GM04504 (cell line): ENCODE data around the gene LIAS.
"Not testable (repeated sequence)": the region's sequence is repeated elsewhere in the genome, so short reads cannot be mapped to it uniquely, and the experiment has no call there.

Experiments
- DNase-seq: peaks from one replicate; pipeline ENCODE4 v3.0.0-alpha.2; 2012; ENCODE audit warnings: low read depth

Gene LIAS

GRCh38 chr4:39458505-39459300 is at the start of gene LIAS, which contains the start of gene RPL9:
Gene LIAS, plus strand, starts transcription at chr4:39459056. Its CDS starts 62 bp downstream, at chr4:39459118.
Gene RPL9, minus strand, starts transcription at chr4:39458922. Its CDS starts 483 bp downstream, at chr4:39458439.
- peak; percentile 97 for DNase-seq

- DNase-seq, result no peak
Observed at GRCh38 chr4:39410415-39410814, 48.4 kb upstream of the LIAS start.

DNA sequence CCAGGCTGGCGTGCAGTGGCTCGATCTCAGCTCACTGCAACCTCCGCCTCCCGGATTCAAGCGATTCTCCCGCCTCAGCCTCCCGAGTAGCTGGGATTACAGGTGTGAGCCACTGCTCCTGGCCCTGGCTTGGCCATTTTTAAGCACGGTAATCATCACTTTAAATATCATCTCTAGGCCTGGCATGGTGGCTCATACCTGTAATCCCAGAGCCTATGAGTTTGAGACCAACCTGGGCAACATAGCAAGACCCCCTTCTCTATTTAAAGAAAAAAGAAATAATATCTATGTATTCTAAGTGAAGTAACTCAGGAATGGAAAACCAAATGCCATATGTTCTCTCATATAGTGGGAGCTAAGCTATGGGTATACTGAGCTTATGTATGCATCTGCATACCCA is 47.3 kb upstream of the LIAS start:
- not testable (repeated sequence) for DNase-seq

GRCh38 chr4:39415678-39416283 is 43.1 kb upstream of the LIAS start:
- DNase-seq, result no peak

DNA sequence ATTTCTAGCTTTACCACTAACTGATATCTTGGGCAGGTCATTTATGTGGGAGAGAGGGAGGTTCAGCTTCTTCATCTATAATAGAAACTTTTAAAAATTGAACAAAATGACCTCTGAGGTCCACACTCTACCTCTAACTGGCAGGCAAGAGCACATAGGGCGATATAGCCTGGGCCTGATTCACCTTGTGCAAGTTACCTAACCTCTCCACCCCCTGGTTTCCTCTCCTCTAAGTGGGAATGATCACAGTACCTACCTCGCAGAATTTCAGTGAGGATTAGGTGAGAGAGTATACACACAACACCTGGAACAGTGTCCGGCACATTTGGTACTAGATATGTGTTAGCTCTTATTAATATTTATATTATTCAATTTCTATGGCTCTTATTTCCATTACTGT is 36.6 kb upstream of the LIAS start:
- DNase-seq, result no peak

GRCh38 chr4:39425297-39425696 is 33.6 kb upstream of the LIAS start:
- not testable (repeated sequence) for DNase-seq

- no peak for DNase-seq
Observed at GRCh38 chr4:39426728-39427127, 32.1 kb upstream of the LIAS start.

DNA sequence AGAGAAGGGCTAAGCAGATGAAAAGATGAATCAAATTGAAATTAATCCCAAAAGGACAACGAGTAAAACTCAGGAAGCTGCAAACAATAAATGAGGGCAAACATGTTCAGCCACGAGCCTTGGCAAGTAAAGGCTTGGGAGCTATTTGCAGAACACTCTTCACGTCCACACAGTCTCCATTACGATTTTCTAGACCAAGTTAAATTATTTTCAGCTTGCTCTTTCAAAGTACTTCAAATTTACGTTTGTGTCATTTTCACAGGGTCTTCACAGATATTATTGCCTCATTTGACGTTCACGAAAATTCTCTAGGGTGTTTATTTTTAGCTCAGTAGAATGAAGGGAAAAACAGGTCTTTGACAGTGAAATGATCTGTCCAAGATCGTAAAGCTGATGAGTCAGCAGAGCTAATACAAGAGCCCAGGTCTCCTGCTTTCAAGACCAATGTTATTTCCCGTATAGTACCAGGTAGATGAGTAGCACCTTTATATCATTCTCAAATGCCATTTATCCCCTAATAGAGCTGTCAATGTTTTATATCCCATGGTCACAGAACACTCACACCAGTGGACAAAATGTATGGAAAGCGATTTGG is 31.2 kb upstream of the LIAS start:
- DNase-seq, result no peak

DNA sequence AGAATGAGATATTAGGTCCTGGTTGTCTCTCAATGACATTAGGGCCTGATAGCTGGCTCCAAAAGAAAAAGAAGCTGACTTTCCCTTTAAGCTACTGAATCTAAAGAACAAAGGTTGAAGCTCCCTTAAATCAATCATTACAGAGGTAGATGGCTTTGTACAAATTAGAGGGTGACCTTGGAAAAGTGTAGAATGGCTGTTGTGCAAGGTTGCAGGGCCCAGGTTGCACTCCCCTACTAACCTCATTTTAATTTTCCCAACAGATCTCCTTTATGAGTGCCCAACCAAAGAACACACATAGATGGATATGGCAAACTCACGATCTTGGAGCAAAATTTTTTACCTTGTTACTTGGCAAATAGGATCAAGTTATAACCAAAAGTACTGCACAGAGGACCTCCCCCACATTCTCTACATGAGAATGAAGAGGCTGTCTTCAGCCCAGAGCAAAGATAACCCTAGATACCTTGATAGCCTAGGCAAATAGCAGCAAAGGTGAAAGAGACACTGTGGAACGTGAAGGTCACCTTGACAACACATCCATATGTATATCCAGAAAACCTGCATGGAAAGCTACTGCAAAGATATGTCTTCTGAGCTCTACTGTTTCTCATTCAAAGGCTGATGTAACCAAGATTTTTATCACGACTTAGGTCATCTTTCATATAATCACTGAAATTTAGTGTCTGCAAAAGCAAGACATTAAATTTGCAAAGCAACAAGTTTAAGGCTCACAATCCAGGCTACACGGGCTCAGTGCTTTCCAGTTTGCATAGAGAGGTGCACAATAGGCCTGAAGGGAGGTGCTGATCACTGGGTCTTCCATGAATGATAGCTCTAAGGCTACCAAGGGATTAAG is 29.2 kb upstream of the LIAS start:
- no peak for DNase-seq

DNA sequence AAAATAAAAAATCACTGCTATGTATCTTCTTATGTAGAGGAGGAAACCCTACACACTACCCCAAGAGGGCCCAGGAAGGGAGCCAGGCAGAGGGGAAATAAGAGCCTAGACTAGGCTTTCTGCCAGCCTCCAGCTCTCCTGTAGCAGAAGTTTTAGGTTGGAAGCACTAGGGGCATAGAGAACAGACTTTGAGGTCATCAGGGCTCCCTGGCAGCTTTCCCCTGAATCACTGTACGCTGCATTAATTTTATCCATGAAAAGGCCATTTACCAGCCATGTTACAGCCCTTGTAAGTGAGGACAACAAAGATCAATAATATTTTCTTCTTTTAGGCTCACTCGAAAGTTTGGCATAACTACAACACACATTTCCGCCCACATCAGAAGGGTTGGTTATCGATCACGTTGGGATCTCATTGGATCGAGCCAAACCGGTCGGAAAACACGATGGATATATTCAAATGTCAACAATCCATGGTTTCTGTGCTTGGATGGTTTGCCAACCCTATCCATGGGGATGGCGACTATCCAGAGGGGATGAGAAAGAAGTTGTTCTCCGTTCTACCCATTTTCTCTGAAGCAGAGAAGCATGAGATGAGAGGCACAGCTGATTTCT is 24.9 kb upstream of the LIAS start:
- no peak for DNase-seq

DNA sequence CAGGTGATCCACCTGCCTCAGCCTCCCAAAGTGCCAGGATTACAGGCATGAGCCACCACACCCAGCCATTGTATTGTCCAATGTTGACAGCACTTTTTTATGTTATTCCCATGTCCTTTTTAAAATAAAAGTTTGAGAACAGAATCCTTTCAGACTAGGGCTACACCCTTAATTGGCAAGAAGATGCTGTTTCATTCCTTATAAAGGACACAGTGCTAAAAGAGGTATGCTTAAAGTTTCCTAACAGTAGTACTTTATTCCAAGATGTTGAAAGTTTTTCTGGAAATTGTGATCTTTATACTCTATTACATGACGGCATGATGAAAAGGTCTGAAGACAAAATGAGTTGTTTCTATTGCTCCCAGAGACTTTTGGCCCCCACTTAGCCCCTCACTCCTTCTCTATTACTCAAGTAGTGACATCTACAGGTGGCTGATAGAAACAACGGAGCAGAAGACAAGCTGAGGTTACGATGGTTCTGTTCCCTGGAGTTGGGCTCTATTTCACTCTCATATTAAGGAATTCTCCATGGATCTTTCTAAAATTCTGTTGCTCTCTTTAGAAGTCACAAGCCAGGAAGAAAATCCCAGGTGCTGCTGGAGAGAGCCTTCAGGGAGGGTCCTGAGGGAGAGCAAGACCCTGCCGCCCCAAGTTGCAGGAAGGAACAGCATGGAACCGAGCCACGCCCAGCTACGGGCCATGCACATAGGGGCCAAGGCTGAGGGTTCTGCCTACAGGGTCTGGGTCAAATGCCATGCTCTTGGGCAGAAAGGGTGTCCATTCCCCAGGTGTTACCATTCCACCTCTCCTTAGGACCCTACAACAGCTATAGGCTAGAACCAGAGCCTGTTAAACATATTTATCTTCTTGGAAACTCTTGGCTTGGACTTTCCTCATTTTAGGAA is 22.9 kb upstream of the LIAS start:
- DNase-seq, result no peak

GRCh38 chr4:39441593-39441992 is 17.3 kb upstream of the LIAS start:
- DNase-seq, result no peak

- DNase-seq, result no peak
Observed at GRCh38 chr4:39442998-39443397, 15.9 kb upstream of the LIAS start.

DNA sequence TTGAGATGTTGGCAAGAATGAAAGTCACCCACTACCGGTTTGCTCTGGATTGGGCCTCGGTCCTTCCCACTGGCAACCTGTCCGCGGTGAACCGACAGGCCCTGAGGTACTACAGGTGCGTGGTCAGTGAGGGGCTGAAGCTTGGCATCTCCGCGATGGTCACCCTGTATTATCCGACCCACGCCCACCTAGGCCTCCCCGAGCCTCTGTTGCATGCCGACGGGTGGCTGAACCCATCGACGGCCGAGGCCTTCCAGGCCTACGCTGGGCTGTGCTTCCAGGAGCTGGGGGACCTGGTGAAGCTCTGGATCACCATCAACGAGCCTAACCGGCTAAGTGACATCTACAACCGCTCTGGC is 12.4 kb upstream of the LIAS start:
- DNase-seq, result no peak

GRCh38 chr4:39446842-39447573 is 11.8 kb upstream of the LIAS start:
- DNase-seq, result peak; percentile 13

DNA sequence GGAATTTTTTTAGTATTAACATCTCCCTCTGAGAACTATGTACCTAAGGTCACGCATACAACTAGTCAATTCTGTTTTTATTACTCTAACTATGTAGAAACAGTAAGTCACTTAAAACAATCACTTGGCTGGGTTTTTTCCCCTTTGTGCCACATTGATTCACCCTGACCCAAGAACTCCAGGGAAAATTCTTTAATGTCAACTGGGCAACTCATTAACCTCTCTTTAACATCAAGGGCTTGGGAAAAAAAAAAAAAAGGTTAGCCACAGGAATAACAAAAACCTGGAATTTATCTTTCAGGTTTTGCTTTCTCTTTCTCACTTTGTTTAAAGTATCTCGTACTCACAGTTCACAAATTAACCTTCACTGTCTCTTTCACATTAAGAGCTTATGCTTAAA is 8.2 kb upstream of the LIAS start:
- DNase-seq, result no peak

- no peak for DNase-seq
Observed at GRCh38 chr4:39451423-39452023, 7.3 kb upstream of the LIAS start.

DNA sequence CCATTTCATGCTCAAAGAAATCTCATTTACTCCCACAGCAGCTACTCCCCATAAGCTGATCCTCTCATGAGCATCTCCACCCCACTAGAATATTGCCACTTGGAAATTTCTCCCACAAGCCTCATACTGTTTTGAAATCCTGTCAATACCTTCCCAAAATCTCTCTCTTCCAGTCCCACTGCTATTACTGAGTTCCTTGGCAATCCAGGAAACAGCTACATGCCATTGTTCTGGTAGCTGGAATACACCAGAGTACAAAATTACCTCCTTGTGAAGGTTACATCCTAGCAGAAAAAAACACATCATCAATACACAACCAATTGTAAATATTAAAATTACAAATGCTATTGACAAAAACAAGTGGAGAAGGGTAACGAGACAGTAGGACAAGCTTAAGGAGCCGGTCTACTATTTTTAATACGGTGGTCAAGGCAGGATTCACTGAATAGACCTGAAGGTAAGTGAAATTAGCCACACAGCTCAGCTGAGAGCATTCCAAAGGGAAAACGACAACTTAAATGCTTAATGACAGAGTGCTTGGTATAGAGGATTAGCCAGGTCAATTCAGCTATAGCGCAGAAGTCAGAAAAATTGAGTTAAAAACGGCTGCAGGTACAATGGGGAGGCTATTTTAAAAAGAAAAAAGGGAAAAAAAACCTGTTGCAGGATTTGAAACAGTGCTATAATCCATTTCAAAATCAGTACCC is 6.5 kb upstream of the LIAS start:
- no peak for DNase-seq
